HG03097 (cell line): ENCODE measurements around the gene TMSB4X.
"Not testable (repeated sequence)": the region's sequence is repeated elsewhere in the genome, so short reads cannot be mapped to it uniquely, and the experiment has no call there.

Experiments
- ATAC-seq: cut with Tn5 transposase; IDR thresholded peaks from one replicate; pipeline ENCODE4 v1.9.1; 2021; ENCODE audit not compliant: unreplicated experiment, low FRiP score

The TMSB4X gene

DNA sequence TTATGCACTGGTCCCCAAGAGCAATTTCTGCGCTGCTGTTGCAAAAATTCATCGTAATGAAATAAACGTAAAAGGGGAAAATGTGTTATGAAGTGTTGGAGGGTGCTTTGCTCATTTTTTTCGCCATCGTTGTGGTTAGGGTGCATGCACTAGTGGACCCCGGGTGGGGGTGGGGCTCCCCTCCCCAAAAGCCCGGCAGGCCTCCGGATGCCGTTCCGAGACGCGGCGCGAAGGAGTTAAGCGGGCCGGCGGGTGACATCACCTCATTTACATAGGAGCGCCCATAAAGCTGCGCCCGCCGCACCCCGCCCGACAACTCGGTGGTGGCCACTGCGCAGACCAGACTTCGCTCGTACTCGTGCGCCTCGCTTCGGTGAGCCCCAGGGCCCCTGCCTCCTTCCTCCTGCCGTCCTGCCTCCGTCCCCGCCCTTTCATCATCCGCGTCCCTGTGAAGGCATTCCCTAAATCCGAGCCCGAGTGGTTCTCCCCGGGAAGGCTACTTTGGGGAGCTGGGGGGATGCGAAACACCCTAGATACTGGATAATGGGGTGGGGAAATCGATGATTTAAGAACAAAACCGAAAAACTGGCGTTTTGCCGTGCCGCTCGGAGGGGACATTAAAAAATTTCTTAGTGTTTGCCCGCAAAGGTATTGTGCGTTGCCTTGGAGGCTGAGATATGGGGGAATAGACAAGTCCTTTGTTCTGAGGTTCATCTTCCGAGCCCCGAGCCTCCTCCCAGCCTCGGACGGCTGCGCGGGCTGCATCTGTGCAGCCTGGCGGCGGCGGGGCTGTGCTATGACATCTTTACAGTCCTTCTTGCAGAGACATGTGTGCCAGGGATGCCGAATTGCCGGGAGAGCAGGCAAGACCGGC lies at the start of gene TMSB4X:
Gene TMSB4X (plus strand): TSS at position 315 of the 874 bp plus-strand sequence.
- peak; percentile 45 for ATAC-seq

DNA sequence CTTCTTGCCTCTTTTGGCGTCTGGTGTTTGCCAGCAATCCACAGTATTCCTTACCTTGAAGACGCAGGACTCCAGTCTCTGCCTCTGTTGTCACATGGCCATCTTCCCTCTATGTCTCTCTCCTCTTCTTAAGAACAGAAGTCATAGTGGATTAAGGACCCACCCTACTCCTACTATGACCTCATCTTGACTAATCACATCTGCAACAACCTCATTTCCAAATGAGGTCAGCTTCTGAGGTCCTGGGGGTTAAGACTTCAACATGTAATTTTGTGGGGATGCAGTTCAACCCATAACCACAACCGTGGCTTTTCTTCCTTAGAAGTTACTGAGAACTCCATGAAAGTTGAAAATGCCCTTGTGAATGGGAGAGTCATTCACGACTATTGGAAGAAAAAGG lies 45.2 kb upstream of the TMSB4X start:
- no peak for ATAC-seq

DNA sequence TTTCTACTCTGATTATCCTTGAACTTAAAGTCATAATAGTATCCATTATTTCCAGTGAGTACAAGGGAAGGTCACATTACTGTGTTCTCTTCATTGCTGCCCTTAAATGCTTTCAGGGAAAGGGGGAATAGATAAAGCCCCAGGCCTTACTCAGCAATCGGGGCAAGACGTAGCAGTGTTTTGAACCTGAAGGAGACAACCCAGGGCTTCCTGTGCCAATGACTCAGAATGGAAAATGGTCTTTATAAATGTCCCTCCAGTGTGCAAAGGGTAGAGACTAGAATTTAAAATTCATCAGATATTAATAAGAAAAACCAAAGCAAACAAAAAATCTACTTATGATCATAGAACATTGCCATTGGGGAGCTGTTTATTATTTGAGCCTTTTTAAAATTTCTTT lies 44.8 kb upstream of the TMSB4X start:
- ATAC-seq = no peak

DNA sequence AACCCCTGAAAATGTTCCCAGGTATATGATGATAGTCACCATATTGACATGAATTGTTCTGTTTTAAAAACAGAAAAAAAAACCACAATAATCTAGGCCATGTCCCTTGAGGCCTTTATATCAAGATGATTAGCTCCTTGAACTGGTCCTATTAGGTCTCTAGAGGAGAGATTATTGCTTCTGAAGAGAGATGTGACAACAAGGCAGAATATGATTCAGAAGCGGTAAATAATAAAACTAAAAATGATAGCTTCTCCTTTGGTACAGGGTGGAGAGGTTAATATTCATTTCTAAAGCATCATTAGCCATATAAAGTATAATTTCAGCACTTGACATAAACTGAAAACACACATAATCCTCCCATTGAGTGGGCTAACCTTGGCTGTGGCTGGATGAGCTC lies 42.7 kb upstream of the TMSB4X start:
- ATAC-seq = no peak

DNA sequence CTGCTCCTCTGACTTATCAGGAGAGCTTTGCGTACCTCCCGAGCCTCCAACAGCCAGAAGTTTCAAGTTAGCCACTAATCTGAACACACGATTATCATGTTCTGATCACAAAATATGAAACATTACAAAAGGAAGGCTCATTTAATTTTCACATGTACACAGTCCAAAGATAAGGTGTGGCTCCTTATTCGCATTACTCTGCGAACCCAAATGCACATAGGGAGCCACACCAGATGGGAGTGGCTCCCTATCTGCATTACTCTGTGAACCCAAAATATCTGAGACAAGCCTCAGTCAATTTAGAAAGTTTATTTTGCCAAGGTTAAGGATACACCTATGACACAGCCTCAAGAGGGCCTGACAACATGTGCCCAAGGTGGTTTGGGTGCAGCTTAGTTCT lies 40.1 kb upstream of the TMSB4X start:
- no peak for ATAC-seq

DNA sequence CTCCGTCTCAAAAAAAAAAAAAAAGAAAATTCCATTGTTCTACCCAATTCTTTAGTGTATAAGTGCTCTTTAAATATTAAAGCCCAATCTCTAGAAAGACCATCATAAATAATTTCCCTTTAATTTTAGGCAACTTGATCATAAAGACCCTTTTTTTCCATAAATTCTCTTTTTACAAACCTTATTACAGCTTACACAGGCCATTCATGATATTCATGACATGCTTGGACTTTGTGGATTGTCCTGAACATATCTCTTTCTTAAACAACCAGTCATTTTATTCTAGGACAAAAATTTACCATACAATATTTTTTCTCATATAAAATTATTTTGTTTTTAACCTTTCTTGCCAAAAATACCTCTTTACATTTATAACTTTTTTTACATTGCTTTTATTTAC lies 38.0 kb upstream of the TMSB4X start:
- ATAC-seq = no peak

DNA sequence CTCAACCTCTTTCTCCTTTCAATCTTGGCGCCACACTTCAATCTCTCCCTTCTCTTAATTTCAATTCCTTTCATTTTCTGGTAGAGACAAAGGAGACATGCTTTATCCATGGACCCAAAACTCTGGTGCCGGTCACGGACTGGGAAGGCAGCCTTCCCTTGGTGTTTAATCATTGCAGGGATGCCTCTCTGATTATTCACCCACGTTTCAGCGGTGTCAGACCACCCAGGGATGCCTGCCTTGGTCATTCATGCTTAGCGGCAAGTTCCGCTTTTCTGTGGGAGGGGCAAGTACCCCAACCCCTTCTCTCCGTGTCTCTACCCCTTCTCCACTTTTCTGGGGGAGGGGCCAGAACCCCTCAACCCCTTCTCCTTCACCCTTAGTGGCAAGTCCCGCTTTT lies 34.4 kb upstream of the TMSB4X start:
- not testable (repeated sequence) for ATAC-seq

DNA sequence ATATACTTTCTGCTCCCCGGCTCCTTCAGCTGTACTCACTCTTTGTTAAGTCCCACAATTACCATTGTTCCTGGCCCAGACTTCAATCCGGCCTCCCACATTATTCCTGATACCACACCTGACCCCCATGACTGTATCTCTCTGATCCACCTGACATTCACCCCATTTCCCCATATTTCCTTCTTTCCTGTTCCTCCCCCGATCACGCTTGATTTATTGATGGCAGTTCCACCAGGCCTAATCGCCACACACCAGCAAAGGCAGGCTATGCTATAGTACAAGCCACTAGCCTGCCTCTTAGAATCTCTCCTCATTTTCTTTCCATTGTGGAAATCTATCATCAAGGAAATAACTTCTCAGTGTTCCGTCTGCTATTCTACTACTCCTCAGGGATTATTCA lies 31.3 kb upstream of the TMSB4X start:
- not testable (repeated sequence) for ATAC-seq

DNA sequence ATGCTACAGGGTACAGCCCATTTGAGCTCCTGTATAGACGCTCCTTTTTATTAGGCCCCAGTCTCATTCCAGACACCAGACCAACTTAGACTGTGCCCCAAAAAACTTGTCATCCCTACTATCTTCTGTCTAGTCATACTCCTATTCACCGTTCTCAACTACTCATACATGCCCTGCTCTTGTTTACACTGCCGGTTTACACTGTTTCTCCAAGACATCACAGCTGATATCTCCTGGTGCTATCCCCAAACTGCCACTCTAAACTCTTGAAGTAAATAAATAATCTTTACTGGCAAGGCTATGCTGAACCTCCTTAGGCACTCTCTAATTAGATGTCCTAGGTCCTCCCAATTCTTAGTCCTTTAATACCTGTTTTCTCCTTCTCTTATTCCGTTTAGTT lies 30.5 kb upstream of the TMSB4X start:
- ATAC-seq = not testable (repeated sequence)

DNA sequence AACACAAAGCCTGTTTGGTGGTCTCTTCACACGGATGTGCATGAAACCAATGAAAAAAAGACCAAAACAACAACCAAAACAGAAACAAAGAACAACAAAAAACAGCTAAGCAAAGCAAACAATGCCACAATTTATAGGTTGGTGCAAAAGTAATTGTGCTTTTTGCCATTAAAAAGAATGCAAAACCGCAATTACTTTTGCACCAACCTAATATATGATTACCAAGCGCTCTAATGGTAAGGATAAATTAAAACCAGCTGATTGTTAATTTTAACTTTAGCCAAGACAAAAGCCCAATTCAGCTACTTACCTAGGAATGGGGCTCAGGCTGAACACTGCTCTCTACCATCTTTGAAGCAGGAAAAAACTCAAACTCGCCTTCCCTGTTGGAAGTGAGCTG lies 29.4 kb upstream of the TMSB4X start:
- no peak for ATAC-seq

DNA sequence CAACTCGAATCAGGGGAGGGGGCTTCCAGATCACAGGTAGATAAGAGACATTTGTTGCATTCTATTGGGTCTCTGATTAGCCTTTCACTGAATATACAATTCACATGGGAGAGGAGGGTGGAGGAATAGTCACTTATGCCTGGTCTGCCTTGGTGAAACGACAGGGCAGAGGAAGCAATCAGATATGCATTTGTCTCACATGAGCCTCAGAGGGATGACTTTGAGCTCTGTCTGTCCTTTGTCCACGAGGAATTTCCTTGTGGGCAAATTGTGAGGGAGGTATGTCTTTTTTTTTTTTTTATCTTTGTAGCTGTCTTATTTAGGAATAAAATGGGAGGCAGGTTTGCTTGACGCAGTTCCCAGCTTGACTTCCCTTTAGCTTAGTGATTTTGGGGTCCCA lies 28.5 kb upstream of the TMSB4X start:
- ATAC-seq = no peak

DNA sequence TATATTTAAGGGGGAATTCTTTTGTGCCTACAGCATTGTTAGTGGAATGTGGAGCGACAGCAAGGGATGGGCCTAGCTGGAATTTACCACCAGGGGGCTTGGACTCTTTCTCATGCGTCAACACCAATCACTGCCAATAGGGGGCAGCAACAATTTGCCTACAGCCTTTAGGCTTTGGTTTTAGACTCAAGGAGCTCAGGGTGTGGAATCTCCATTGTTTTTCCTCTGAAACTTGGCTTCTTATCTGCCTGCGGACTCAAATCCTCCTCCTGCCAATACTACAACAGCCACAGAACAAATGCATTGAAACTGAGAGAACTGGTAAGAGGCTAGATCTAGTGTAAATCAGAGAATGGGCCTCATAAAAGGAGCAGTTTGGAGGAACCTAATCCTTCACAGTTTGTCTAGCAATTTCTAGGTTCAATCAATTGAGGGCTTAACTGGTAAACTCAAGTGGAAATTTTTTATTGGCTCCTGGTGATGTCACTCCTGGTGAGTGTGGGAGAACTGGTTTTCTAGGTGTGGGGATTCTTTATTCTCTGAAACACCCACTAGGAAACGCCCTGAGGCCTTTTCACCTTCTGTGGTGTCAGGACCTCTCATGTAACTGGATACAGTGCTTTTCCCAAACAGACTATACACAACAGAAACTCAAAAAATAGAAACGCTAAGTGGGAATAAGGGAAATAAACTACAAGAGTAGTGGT lies 27.9 kb upstream of the TMSB4X start:
- peak; percentile 33 for ATAC-seq

DNA sequence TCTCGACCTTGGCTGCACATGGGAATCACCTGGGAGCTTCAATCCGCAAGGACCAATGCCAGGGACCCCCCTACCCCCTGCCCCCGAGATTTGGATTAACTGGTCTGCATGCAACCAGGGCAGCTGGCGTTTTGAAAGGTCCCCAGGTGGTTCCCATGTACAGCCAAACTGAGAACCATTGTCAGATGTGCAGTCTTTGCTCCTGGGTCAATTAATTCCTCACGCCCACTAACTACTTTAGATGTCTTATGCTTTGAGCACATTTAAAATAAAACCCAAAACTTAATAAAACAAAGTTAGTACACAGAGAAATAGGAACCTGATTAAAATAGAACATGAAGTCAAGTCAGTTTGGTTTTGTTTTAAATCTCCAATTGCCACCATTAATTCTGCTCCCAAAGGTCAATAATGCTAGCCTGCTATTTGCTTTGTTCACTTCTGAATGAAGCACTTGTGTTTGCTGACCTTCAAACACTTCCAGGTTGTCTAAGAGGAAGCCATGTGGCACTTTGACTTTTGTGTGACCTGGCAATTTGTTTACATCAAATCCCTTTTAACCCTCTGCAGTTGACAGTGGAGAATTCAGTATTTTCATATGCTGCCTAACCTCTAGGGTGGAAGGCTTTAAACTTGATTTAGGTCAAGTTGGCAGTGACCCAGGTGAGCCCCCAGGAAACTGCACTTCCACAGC lies 27.2 kb upstream of the TMSB4X start:
- no peak for ATAC-seq

DNA sequence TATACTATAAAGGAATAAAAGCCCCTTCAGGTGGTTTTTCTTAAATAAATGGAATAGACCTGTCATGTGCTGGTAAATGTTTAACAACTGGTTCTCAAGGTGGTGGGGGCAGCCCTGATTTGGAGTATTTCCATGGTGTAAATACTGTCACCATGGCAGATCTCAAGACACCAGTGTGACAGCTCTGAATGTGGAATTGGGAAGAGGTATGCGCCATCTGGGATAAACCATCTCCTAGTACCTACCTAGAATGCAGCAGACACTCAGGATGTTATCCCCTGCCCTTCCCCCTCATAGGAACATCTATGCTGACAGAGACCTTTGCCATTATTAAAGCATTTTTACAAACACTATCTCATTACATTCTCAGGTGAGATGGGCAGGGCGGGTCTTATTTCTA lies 26.4 kb upstream of the TMSB4X start:
- ATAC-seq = no peak

DNA sequence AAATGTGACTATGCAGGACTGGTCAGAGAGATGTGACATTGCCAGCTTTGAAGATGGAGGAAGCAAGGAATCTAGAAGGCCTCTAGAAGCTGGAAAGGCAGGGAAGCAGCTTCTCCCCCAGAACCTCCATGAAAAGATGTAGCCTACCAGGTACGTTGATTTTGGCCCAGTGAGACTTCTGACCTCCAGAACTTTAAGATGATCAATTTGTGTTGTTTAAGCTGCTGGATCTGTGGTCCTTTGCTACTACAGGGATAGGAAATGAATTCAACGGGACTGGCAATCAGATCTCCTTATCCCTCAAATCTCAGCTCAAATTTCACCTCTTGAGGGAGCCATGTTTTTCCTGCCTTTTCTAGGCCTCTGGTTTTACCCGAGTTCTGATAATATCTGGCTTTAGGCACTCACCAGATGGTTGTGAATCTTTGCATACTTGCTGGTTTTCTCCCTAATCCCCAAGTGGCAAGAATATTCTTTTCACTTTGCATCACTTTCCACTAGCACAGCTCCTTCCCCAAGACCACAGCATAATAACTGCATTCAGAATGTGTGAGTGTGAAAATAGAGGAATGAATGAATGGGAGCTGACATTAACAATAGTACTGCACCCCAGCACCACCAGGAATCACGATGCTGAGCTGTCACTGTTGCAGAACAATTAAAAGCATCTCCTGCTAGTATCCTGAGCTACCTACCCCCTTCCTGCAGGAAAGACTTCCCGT lies 25.5 kb upstream of the TMSB4X start:
- ATAC-seq = no peak

DNA sequence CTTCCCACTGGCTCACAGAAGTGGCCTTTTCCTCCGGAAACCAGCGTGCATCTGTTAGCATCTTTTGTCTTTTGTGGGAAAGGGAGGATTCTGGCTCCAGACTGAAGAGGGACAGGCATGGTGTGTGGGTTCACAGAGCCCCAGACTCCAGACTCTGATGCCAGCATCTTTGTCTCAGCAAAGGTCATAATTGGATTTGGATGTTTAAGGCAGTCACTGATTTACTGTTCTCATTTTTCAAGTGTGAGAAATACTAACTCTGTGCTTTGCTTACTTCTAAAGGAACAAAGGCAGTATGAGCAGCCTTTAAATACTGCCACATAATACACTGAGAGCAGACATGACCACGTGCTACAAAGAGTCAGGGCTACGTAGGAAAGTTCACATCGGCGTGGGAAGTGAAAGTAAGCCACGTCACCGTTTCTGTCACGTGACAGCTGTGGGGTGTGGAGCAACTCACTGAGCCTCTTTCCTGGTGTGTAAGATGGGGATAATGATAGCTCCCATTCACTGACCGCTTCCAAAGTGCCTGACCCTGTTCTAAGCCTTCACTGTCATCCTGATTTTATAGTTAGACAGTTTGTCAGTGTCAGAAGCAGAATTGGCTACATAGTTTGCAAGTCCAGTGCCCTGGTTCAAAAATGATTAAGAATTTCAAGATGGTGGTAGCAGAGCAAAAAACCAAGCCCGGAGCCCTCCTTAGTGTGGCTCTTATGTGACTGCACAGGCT lies 24.8 kb upstream of the TMSB4X start:
- ATAC-seq = peak; percentile 42

DNA sequence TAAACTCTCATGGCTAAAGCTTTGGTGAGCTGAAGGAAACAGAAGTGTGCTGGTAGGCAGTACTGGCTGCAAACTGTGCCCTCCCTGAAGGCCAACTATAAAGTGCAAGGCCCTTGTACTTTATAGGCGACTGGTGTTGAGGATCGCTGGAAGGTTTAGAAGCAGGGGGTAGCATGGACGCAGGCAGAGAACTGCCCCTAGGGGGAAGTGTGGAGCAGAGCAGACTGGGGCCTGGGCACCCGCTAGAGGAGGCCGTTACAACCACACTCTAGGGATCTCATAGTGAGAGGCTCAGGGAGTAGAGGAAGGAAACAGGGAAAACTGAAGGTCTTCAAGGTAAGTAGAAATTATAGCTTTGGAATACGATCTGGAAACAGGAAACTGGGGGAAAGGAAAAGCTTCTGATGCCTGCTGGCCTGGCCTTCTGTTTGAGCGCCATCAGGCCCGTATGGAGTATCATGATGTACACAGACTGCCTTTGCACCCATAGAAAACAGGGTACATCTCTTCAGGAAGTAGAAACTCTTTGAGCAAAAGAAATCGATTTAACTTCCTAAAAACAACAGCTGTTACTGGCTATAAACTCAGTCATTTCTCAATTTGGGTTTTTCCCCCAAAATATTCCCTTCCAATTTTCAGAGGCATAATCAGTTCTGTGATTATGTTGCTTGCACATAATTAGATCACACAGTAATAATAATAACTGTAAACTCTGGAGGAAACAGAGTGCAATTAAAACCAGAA lies 23.9 kb upstream of the TMSB4X start:
- peak; percentile 39 for ATAC-seq

DNA sequence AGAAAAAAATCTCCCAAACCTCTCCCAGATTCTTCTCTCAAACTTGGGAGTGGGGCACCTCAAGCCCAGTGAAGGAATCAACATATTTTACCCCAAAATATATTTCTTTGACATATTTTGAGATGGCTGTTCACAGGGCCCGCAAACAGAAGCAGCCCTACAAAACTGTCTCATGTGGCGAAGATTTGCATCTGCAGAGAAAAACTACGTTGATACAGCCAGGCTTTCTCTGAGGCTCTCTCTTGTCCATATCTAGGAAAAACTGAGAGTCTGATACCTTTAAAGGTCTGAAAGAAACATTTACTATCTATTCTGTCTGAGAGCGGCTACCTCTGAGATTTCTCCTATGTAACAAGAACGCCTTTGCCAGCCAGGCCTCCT lies 23.3 kb upstream of the TMSB4X start:
- no peak for ATAC-seq

DNA sequence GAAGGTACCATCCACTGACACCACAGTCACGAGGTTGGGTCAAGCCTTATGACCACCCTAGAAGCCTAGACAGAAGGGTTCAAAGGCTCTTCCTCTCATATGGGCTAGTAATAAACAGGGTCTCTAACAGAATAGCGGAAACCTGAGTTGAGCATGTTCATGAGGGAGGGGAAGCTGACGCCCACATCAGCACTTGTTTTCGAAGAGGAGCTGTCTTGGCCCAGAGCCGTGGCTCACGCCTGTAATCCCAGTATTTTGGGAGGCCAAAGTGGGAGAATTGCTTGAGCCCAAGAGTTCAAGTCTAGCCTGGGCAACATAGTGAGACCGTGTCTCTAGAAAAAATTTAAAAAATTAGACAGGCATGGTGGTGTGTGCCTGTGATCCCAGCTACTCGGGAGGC lies 21.5 kb upstream of the TMSB4X start:
- no peak for ATAC-seq
